Fibroblast of lung (primary cell): Measurements from ENCODE around the gene CERS6.

ENCODE experiments used
- EZH2 ChIP-seq: IDR thresholded peaks from 2 replicates; pipeline ENCODE4 v1.5.1; 2012; ENCODE audit warnings: low read length, control low read depth, mild to moderate bottlenecking; ENCODE audit errors: missing control alignments
- TF ChIP-seq, protein P1 (sequence below), 2 donors: IDR thresholded peaks in 1 of 2; conservative IDR thresholded peaks in 1 of 2; 1 replicate in 1 of 2; 2 replicates in 1 of 2; pipeline ENCODE4 v1.5.1; 2011 to 2012; ENCODE audit warnings: low read length in 2 of 2, control low read depth in 1 of 2, inconsistent platforms in 1 of 2, low read depth in 1 of 2, mild to moderate bottlenecking in 1 of 2

DNA sequence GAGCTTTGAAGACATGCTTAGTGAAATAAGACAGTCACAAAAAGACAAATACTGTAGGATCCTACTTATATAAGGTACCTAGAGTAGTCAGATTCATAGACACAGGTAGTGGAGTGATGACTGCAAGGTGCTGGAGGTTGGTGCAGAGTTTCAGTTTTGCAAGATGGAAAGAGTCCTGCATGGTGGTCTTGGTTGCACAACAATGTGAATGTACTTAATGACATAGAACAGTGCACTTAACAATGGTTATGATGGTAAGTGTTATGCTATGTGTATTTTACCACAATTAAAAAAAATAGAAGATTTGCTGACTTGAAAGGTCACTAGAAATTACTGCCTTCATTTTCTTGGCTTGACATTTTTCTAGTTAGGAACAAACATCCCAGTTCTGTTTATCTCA lies 9.5 kb downstream of the CERS6 start:
- TF ChIP-seq, protein P1, sequence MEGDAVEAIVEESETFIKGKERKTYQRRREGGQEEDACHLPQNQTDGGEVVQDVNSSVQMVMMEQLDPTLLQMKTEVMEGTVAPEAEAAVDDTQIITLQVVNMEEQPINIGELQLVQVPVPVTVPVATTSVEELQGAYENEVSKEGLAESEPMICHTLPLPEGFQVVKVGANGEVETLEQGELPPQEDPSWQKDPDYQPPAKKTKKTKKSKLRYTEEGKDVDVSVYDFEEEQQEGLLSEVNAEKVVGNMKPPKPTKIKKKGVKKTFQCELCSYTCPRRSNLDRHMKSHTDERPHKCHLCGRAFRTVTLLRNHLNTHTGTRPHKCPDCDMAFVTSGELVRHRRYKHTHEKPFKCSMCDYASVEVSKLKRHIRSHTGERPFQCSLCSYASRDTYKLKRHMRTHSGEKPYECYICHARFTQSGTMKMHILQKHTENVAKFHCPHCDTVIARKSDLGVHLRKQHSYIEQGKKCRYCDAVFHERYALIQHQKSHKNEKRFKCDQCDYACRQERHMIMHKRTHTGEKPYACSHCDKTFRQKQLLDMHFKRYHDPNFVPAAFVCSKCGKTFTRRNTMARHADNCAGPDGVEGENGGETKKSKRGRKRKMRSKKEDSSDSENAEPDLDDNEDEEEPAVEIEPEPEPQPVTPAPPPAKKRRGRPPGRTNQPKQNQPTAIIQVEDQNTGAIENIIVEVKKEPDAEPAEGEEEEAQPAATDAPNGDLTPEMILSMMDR (conservative IDR thresholded peaks at IDR 0.05 in 1 of 2, IDR thresholded peaks at IDR 0.05 in 1 of 2; ENCODE audit: low read depth in 1 of 2, low read length in 2 of 2) = no peak
- no peak for TF ChIP-seq EZH2
